ENCODE measurements around the gene HAO2.

DNA sequence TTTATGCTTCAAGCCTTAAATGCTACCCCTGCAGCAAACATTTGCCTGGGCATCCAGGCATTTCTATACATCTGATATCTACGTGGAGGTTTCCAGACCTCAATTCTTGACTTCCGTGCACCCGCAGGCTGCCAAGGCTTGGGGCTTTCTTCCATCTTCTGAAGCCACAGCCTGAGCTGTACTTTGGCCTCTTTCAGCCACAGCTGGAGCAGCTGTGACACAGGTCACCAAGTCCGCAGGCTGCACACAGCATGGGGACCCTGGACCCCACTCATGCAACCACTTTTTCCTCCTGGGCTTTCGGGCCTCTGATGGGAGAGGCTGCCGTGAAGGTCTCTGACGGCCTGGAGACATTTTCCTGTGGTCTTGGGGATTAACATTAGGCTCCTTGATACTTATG, 5.4 kb upstream of the HAO2 start:
- TF ChIP-seq, protein P1, sequence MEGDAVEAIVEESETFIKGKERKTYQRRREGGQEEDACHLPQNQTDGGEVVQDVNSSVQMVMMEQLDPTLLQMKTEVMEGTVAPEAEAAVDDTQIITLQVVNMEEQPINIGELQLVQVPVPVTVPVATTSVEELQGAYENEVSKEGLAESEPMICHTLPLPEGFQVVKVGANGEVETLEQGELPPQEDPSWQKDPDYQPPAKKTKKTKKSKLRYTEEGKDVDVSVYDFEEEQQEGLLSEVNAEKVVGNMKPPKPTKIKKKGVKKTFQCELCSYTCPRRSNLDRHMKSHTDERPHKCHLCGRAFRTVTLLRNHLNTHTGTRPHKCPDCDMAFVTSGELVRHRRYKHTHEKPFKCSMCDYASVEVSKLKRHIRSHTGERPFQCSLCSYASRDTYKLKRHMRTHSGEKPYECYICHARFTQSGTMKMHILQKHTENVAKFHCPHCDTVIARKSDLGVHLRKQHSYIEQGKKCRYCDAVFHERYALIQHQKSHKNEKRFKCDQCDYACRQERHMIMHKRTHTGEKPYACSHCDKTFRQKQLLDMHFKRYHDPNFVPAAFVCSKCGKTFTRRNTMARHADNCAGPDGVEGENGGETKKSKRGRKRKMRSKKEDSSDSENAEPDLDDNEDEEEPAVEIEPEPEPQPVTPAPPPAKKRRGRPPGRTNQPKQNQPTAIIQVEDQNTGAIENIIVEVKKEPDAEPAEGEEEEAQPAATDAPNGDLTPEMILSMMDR (IDR thresholded peaks at IDR 0.05), result no peak
- no peak for TF ChIP-seq POLR2A (IDR thresholded peaks at IDR 0.05)

Measured in adrenal gland (tissue), 5 donors.